ENCODE measurements around the gene LIMCH1. TPM values are rescaled to one million over a fixed set of nuclear protein-coding genes. Genes with fewer than 3 reads are reported as not detected.

LIMCH1 gene
- total and polyA plus RNA-seq, 2 of the 8 experiments (the other 6 are each of a cell fraction or from before 2014, with no cell fraction given), result 2.7 to 3.0 TPM

- no peak for TF ChIP-seq EZH2 (IDR thresholded peaks at IDR 0.05; ENCODE audit: low read depth, low read length, severe bottlenecking)
- no peak for TF ChIP-seq BRCA1 (IDR thresholded peaks at IDR 0.05; ENCODE audit: low read depth, low read length)
- no peak for TF ChIP-seq RFX5 (IDR thresholded peaks at IDR 0.05; ENCODE audit: borderline replicate concordance, low read depth, low read length)
- TF ChIP-seq POLR2A (IDR thresholded peaks at IDR 0.05; ENCODE audit: control extremely low read depth in 1 of 2, low read depth in 2 of 2, low read length in 2 of 2), result no peak
- no peak for TF ChIP-seq TAF7 (optimal IDR thresholded peaks at IDR 0.05; ENCODE audit: borderline replicate concordance, low read depth, low read length)
- no peak for TF ChIP-seq E2F6 (IDR thresholded peaks at IDR 0.05)
- no peak for TF ChIP-seq SRF (IDR thresholded peaks at IDR 0.05; ENCODE audit: low read depth, low read length)
- TF ChIP-seq CTBP2 (IDR thresholded peaks at IDR 0.05; ENCODE audit: borderline replicate concordance, insufficient read depth, insufficient read length, low read length), result no peak
- no peak for TF ChIP-seq POLR2AphosphoS5 (IDR thresholded peaks at IDR 0.05; ENCODE audit: low read depth, low read length)
Measured at GRCh38 chr4:41665636-41666207, 127.8 kb downstream of the LIMCH1 start (continued).
